Activated B cell treated with CpG ODN at 0.5 μM for 24 hours (primary cell): ENCODE measurements around the gene ATF7IP. TPM values are rescaled to one million over a fixed set of nuclear protein-coding genes. Genes with fewer than 3 reads are reported as not detected.

Source experiments
- ATAC-seq: fragments of 200-7000 bp; cut with Tn5 transposase; one replicate; pipeline ENCODE4 v1.10.0; 2021; ENCODE audit warnings: low read depth, mild to moderate bottlenecking, moderate library complexity
- CTCF ChIA-PET: fragments of 350-600 bp; sonication (Branson Sonifier 250); formaldehyde crosslinking; loops from one replicate; lab custom pipeline; 2021; ENCODE audit warnings: antibody characterized with exemption; lab: Charles Lee
- POLR2A ChIA-PET: fragments of 350-600 bp; sonication (Branson Sonifier 250); formaldehyde crosslinking; loops from one replicate; lab custom pipeline; 2021; ENCODE audit warnings: antibody characterized with exemption; lab: Charles Lee
- DNase-seq: peaks from one replicate; pipeline ENCODE4 v3.0.0; 2022
- H3K27ac Mint-ChIP-seq: one replicate; pipeline ENCODE4 v1.8.0; 2020; ENCODE audit warnings: mixed read lengths
- H3K27me3 Mint-ChIP-seq: one replicate; pipeline ENCODE4 v1.8.0; 2021; ENCODE audit warnings: mixed read lengths
- H3K36me3 Mint-ChIP-seq: one replicate; pipeline ENCODE4 v1.8.0; 2021; ENCODE audit warnings: low read depth, mixed read lengths
- H3K4me1 Mint-ChIP-seq: one replicate; pipeline ENCODE4 v1.8.0; 2021; ENCODE audit warnings: mixed read lengths
- H3K4me3 Mint-ChIP-seq: one replicate; pipeline ENCODE4 v1.8.0; 2020; ENCODE audit warnings: mild to moderate bottlenecking, mixed read lengths
- H3K9me3 Mint-ChIP-seq: one replicate; pipeline ENCODE4 v1.8.0; 2020; ENCODE audit warnings: mixed read lengths
- intact Hi-C: fragments of 100-400 bp; cut with micrococcal nuclease; formaldehyde crosslinking; loops from one replicate; pipeline ENCODE4 v1.15.1; 2024
- total RNA-seq: library from RNA; stranded (reverse); gene quantifications from 2 replicates; pipeline ENCODE4 v1.2.3, GENCODE V29; 2022
- TF ChIP-seq, protein P1 (sequence below): fragments of 200-600 bp; IDR thresholded peaks from one replicate; pipeline ENCODE4 v1.8.0; 2022; ENCODE audit warnings: antibody characterized with exemption, mild to moderate bottlenecking

ATF7IP gene
- total RNA-seq, 1 donor from 2014 or later = 153 TPM

DNA sequence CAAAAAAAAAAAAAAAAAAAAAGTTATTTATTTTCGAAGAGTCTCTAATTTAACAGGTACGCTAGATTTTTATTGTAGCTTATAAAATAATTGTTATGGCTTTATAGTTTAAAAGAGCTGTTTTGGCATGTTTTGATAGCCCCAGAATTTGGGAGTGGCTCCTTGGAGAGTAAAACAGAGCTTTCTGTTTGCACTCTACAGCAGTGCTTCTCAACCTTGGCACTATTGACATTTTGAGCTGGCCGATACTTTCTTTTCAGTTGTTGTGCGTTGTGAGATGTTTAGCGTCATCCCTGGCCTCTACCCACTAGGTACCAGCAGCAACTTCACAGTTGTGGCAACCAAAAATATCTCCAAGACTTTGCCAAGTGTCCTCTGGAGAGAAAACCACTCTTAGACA is 171.6 kb downstream of the ATF7IP start:
- Mint-ChIP-seq H3K36me3 (no peaks in the 10 kb centered on the region), H3K27me3 (no peaks in the 10 kb centered on the region), H3K4me3 (no peak overlapping the region), H3K27ac (no peak overlapping the region), H3K9me3 (no peaks in the 10 kb centered on the region), H3K4me1 (peaks cover 5% of the 10 kb centered on the region)
- ATAC-seq (no peak), DNase-seq (no peak)
- CTCF ChIA-PET = no interaction called here
- TF ChIP-seq, protein P1, sequence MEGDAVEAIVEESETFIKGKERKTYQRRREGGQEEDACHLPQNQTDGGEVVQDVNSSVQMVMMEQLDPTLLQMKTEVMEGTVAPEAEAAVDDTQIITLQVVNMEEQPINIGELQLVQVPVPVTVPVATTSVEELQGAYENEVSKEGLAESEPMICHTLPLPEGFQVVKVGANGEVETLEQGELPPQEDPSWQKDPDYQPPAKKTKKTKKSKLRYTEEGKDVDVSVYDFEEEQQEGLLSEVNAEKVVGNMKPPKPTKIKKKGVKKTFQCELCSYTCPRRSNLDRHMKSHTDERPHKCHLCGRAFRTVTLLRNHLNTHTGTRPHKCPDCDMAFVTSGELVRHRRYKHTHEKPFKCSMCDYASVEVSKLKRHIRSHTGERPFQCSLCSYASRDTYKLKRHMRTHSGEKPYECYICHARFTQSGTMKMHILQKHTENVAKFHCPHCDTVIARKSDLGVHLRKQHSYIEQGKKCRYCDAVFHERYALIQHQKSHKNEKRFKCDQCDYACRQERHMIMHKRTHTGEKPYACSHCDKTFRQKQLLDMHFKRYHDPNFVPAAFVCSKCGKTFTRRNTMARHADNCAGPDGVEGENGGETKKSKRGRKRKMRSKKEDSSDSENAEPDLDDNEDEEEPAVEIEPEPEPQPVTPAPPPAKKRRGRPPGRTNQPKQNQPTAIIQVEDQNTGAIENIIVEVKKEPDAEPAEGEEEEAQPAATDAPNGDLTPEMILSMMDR = no peak
- intact Hi-C loops = no loop called here
- POLR2A ChIA-PET = no interaction called here

DNA sequence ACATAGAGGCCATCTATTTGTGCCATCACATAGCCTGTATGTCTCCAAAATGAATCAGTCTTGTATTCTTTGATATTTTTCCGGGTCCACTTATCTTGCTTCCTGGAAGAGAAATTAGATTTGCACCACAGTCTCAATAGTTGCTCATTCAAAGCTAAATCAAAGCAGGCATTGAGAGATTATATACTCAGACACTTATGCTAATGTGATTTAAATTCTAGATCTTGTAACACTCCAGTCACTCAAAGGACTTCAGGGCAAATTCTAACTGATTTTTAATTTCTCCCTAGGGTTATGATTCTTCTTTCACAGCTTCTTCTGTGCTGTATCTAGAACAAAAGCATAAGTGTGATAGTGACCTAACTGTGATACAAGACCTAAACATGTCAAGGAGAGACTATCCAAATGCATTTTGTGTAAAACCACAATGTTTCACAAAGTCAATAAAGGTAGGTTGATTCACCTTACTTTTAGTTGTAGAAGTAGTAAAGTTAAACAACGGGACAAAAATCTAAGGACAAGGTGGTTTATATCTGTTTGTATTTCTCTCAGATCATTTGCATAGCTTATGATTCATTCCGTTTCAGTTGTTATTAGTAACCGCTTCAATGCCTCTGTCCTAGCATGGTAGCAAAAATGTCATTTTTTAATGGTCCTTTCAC is 175.4 kb downstream of the ATF7IP start:
- Mint-ChIP-seq H3K9me3 (no peaks in the 10 kb centered on the region), H3K27ac (no peak overlapping the region), H3K4me1 (peaks cover 5% of the 10 kb centered on the region), H3K27me3 (no peaks in the 10 kb centered on the region), H3K36me3 (no peaks in the 10 kb centered on the region), H3K4me3 (no peak overlapping the region)
- ChIA-PET CTCF (no interaction called here), POLR2A (no interaction called here)
- no peak for DNase-seq
- ATAC-seq = no peak
- intact Hi-C loops = no loop called here
- TF ChIP-seq, protein P1 = no peak

DNA sequence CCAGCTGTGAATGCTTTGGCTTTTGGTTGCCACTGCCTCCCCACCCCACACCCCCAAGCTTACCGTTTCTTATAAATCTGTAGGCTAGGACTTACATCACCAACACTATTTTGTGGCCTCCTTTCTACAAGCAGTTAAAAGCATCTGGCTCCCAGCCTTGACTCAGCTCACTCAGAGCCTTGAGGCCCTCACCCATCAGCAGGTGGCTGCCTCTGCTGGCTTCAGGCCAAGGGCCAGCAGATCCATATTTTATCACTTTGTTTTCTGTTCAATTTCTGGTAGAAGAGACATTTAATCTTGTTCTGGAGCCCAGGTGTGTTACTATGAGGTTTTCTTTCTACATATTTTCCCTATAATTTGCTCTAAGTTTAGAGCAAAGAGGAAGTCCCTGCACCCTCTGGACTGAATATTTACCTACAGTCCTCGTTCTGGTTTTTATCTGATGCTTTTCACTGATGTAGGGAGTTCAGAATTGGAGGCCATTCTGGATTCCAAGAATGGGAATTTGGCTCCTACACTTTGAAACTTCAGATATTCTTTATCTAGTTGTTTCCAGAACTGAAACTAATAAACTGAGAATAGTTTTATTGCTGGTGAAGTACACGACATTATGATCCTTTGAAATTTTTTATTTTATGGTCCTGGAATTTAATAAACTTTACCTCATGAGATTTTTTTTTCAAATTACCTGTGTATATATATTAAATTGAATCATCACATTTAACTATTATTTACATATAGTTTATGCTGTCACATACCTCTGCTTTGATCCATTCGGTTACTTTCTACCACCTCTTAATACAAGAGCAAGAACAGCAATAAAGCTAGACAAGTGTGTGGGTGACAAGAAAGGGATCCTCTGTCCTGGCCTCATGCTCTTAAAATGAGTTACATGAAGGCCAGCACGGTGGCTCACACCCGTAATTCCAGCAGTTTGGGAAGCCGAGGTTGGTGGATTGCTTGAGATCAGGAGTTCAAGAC is 180.0 kb downstream of the ATF7IP start:
- no peaks in the 10 kb centered on the region for H3K9me3 Mint-ChIP-seq
- TF ChIP-seq, protein P1 = no peak
- ChIA-PET CTCF (no interaction called here), POLR2A (no interaction called here)
- no peak overlapping the region for H3K4me3 Mint-ChIP-seq
- intact Hi-C loops = no loop called here
- no peak for ATAC-seq
- peaks cover 5% of the 10 kb centered on the region for H3K4me1 Mint-ChIP-seq
- no peaks in the 10 kb centered on the region for H3K27me3 Mint-ChIP-seq
- no peak overlapping the region for H3K27ac Mint-ChIP-seq
- H3K36me3 Mint-ChIP-seq = no peaks in the 10 kb centered on the region
- DNase-seq = no peak

DNA sequence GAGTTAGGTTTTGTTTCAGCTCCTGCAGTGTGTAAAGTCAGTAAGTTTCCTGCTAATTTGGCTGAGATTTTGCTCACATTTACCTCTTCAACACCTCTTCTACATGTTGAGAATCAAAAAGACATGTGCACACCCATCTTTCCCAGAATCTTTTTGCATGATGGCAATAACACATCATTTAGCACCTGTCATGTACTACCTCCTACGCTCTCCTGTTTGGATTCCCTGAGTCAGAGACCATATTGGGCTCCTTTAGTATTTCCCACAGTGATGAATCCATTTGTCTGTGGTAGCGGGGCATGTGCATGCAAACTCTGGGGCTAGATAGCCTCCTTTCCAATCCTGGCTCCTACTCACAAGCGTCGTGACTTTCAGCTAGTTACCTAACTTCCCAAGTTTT is 182.1 kb downstream of the ATF7IP start:
- ATAC-seq = no peak
- TF ChIP-seq, protein P1 = no peak
- Mint-ChIP-seq H3K9me3 (no peaks in the 10 kb centered on the region), H3K4me3 (no peak overlapping the region), H3K4me1 (no peaks in the 10 kb centered on the region), H3K27me3 (no peaks in the 10 kb centered on the region), H3K27ac (no peak overlapping the region), H3K36me3 (no peaks in the 10 kb centered on the region)
- intact Hi-C loops = no loop called here
- CTCF ChIA-PET = no interaction called here
- no peak for DNase-seq
- POLR2A ChIA-PET = interaction anchor here (0.6 kb wide), 1 partner anchor 162 kb away, joined by 3 read pairs; no protein-coding TSS in a partner anchor

DNA sequence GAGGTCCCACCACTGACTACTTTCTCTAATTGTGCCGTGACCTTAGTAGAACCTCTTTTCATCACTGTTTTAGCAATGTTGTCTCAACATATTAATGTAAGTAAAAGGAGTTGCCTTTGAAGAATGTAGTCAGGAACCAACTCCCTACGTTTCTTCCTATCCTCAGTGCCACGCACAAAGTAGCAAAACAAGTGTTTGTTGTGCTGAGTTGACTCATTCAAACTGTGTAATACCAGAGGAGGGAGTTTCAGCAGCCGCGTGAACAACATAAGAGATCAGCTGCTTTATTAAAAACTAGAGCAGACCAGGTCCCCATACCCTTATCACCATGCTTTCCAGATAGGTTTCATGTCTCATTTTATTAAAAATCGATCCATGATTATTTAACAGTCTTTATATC is 183.1 kb downstream of the ATF7IP start:
- ChIA-PET CTCF (no interaction called here), POLR2A (no interaction called here)
- H3K36me3 Mint-ChIP-seq = no peaks in the 10 kb centered on the region
- no peaks in the 10 kb centered on the region for H3K9me3 Mint-ChIP-seq
- no peak overlapping the region for H3K27ac Mint-ChIP-seq
- TF ChIP-seq, protein P1 = no peak
- no peak for ATAC-seq
- intact Hi-C loops = no loop called here
- H3K4me1 Mint-ChIP-seq = no peaks in the 10 kb centered on the region
- no peaks in the 10 kb centered on the region for H3K27me3 Mint-ChIP-seq
- no peak overlapping the region for H3K4me3 Mint-ChIP-seq
- no peak for DNase-seq
